GM12891 (cell line): ENCODE results near the gene DGKZ.

Source experiments
- DNase-seq: peaks from one replicate; pipeline ENCODE4 v3.0.0; 2011; ENCODE audit warnings: low spot score; ENCODE audit not compliant: insufficient read length
- FAIRE-seq: peaks from 2 replicates; lab custom pipeline; 2011; peaks lifted over from hg19 to GRCh38; lab: Jason Lieb, UNC
- PAX5 ChIP-seq: IDR thresholded peaks from 2 replicates; pipeline ENCODE4 v1.6.1; 2011; ENCODE audit warnings: low read length, moderate library complexity, mild to moderate bottlenecking; ENCODE audit not compliant: insufficient read depth, severe bottlenecking
- POLR2A ChIP-seq: IDR thresholded peaks from 2 replicates; pipeline ENCODE4 v1.6.1; 2011; ENCODE audit warnings: low read depth, low read length, control low read depth
- POLR2AphosphoS5 ChIP-seq: IDR thresholded peaks from 2 replicates; pipeline ENCODE4 v1.6.1; 2011; ENCODE audit warnings: low read depth, low read length, control low read depth
- POU2F2 ChIP-seq: IDR thresholded peaks from 2 replicates; pipeline ENCODE4 v1.6.1; 2011; ENCODE audit warnings: low read depth, mild to moderate bottlenecking, control low read depth, low read length, moderate library complexity
- SPI1 ChIP-seq: IDR thresholded peaks from 2 replicates; pipeline ENCODE4 v1.6.1; 2011; ENCODE audit warnings: low read depth, low read length, control low read depth
- TAF1 ChIP-seq: IDR thresholded peaks from 2 replicates; pipeline ENCODE4 v1.6.1; 2011; ENCODE audit warnings: low read depth, low read length, control low read depth

DGKZ gene

DNA sequence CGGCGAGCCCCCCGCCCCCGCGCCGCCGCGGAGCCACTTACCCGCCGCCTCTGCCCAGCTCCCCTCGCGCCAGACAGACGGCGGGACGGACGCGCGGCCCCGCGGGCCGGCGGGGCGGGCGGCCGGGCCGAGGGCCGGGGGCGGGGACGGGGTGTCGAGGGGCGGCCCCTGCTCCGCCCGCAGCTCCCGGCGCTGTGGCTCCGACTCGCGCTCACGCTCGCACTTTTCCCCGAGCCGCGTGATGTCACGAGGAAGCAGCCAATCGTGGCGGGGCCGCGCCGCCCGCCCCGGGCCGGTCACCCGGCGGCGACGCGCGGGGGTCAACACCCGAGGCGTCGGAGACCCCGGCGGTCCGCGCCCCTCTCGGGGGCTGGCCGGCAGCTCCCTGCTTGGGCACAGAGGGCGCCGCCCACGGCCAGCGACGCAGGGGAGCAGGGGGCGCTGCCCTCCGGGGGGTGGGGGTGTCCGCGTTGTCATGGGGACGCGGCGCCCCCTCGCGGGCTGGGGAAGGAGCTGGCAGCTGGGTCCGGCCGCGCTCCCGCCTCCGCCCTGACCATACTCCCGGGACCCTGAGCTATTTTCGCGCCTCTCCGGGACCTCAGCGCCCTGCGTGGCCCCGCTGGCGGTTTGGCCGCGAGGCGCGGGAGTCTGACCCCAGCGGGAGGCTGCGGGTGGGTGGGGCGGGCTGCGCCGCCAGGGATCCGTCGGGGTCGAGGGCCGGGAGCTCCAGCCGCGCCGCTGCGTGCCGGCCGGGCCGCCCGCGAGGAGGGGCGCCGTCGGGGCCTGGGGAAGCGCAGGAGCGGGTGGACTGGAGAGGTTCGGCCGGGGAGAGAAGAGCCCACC is 44.5 kb downstream of the DGKZ start, which contains the start of gene CHRM4:
Gene CHRM4 (minus strand): TSS at position 199 of the 843 bp plus-strand sequence. CDS start 5,219 bp downstream, outside the sequence.
- TF ChIP-seq POLR2AphosphoS5 (no peak), TAF1 (no peak), SPI1 (no peak), PAX5 (no peak), POU2F2 (no peak), POLR2A (no peak)
- FAIRE-seq: no peak

GRCh38 chr11:46392421-46393230 is 45.4 kb downstream of the DGKZ start:
- no peak for TF ChIP-seq POU2F2
- TF ChIP-seq PAX5: peak; percentile 30
- no peak for TF ChIP-seq SPI1
- TF ChIP-seq POLR2A: no peak
- DNase-seq: peak; percentile 98
- FAIRE-seq: peak; percentile 66

More for the DNA sequence above, 44.5 kb downstream of the DGKZ start, which contains the start of gene CHRM4:
- no peak for DNase-seq

GRCh38 chr11:46393231-46393616 is 46.0 kb downstream of the DGKZ start:
- no peak for TF ChIP-seq PAX5
- no peak for TF ChIP-seq POLR2A
- TF ChIP-seq POU2F2: no peak
- no peak for TF ChIP-seq POLR2AphosphoS5
- TF ChIP-seq SPI1: no peak
- no peak for TF ChIP-seq TAF1
- FAIRE-seq: no peak
- no peak for DNase-seq

GRCh38 chr11:46393759-46394158 is 46.5 kb downstream of the DGKZ start:
- FAIRE-seq (no peak), DNase-seq (no peak)
- TF ChIP-seq POLR2A (no peak), TAF1 (no peak), PAX5 (no peak), SPI1 (no peak)

- DNase-seq: no peak
- no peak for FAIRE-seq
- TF ChIP-seq POLR2AphosphoS5 (no peak), TAF1 (no peak), SPI1 (no peak), POLR2A (no peak)
Observed at GRCh38 chr11:46397526-46397925, 50.3 kb downstream of the DGKZ start.

GRCh38 chr11:46402957-46403902 is 56.0 kb downstream of the DGKZ start:
- TF ChIP-seq SPI1 (no peak), POLR2A (no peak), TAF1 (no peak), POU2F2 (no peak)
- no peak for DNase-seq
- FAIRE-seq: no peak

GRCh38 chr11:46404476-46405017 is 57.3 kb downstream of the DGKZ start:
- no peak for DNase-seq
- TF ChIP-seq SPI1: no peak
- TF ChIP-seq POLR2AphosphoS5: no peak
- TF ChIP-seq TAF1: no peak
- TF ChIP-seq POU2F2: no peak
- TF ChIP-seq PAX5: no peak
- no peak for TF ChIP-seq POLR2A
- FAIRE-seq: no peak

DNA sequence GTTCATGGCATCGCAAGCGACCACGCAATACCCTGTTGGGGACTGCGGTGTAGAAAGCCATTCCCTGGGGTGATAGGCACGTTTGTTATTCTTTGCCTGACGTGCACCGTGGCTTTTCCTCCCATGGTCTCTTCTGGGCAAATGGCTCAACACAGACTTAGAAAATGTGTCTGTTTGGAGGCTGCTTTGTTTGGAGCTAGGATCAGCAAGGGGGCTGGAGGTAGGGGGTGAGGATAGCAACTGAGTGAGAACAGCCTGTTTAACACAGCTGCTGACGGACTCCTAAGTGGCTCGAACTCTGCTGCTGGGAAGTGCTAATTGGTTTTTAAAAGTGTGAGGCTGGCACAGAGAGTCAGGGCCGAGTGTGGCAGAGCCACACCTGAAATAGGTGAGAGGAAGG is 60.4 kb downstream of the DGKZ start:
- no peak for FAIRE-seq
- TF ChIP-seq TAF1: no peak
- TF ChIP-seq POU2F2: no peak
- TF ChIP-seq POLR2A: no peak
- DNase-seq: no peak

- TF ChIP-seq PAX5 (no peak), TAF1 (no peak), POLR2A (no peak), POU2F2 (no peak), POLR2AphosphoS5 (no peak), SPI1 (no peak)
- DNase-seq (no peak), FAIRE-seq (no peak)
Observed at GRCh38 chr11:46408407-46408986, 61.2 kb downstream of the DGKZ start.
